NT2/D1 (cell line): ENCODE results near the gene SCN9A.

Source experiments
- SUZ12 ChIP-seq: IDR thresholded peaks from 2 replicates; pipeline ENCODE4 v1.6.1; 2011; ENCODE audit not compliant: insufficient read length, insufficient read depth; ENCODE audit errors: extremely low read depth
- YY1 ChIP-seq: IDR thresholded peaks from 2 replicates; pipeline ENCODE4 v1.6.1; 2011; ENCODE audit not compliant: insufficient read length, insufficient read depth
- ZNF274 ChIP-seq: IDR thresholded peaks from 2 replicates; pipeline ENCODE4 v1.6.1; 2011; ENCODE audit warnings: mild to moderate bottlenecking, low read depth, low read length

DNA sequence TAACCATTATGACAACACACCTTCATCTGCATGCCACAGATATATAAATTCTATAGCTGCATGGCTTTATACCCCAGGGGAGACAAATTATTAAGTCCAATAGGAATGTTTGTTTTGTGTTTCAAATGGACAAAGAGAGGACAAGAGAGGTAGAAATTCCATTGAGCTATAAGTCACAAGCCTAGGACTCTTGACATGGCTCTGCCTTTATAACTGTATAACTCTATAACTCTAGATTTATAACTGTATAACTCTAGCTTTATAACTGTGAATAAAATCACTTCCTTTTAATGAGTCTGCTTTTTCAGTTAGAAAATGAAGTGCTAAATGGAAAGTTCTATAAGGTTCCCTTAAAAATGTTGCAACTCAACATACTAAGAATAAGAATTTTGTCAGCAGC lies 106.4 kb downstream of the SCN9A start:
- no peak for TF ChIP-seq SUZ12
- TF ChIP-seq YY1: no peak
- TF ChIP-seq ZNF274: no peak
